ENCODE measurements around the gene DGKG.

DGKG gene

GRCh38 chr3:186369217-186369616 is 7.2 kb upstream of the DGKG start:
- H4K8ac ChIP-seq (ENCODE audit: low read depth, low read length): no peak overlapping the region
- no peak overlapping the region for H2BK120ac ChIP-seq (ENCODE audit: low read depth, low read length)
- no peak overlapping the region for H3K4ac ChIP-seq (ENCODE audit: low read depth, low read length)
- no peak overlapping the region for H2BK15ac ChIP-seq (replicated peaks; ENCODE audit: low read depth)
- no CpG with 5 or more reads among the region's 3 CpGs for WGBS (ENCODE audit: extremely low coverage, insufficient coverage, low lambda C conversion rate)
- no peak overlapping the region for H2AK5ac ChIP-seq (ENCODE audit: low read length)
- no peak overlapping the region for H3K27ac ChIP-seq (ENCODE audit: low read depth, low read length)
- H3K18ac ChIP-seq (ENCODE audit: low read length): no peak overlapping the region
- no peak overlapping the region for H2BK5ac ChIP-seq (ENCODE audit: low read length)
- H3K56ac ChIP-seq (ENCODE audit: low read length): no peak overlapping the region
- no peak overlapping the region for H4K5ac ChIP-seq (ENCODE audit: low read length)
- no peaks in the 10 kb centered on the region for H3K36me3 ChIP-seq (ENCODE audit: control insufficient read depth, insufficient read depth, low read length)
- no peaks in the 10 kb centered on the region for H3K79me1 ChIP-seq (ENCODE audit: low read length)
- no peak for DNase-seq
- no peak overlapping the region for H3K23ac ChIP-seq (ENCODE audit: low read length)
- peaks cover 3% of the 10 kb centered on the region for H3K27me3 ChIP-seq (ENCODE audit: insufficient read depth, low read length, poor library complexity)
- H3K9ac ChIP-seq (ENCODE audit: low read length): no peak overlapping the region
- H3K4me2 ChIP-seq (ENCODE audit: low read length): no peak overlapping the region
- no peaks in the 10 kb centered on the region for H3K4me1 ChIP-seq (ENCODE audit: control insufficient read depth, low read depth, low read length)
- H3K4me3 ChIP-seq (ENCODE audit: low read length): no peak overlapping the region
- no peaks in the 10 kb centered on the region for H3K79me2 ChIP-seq (ENCODE audit: control insufficient read depth, insufficient read depth, low read length)

GRCh38 chr3:186368717-186369116 is 6.7 kb upstream of the DGKG start:
- H3K23ac ChIP-seq (ENCODE audit: low read length): no peak overlapping the region
- H3K27ac ChIP-seq (ENCODE audit: low read depth, low read length): no peak overlapping the region
- H4K5ac ChIP-seq (ENCODE audit: low read length): no peak overlapping the region
- no peak overlapping the region for H3K4ac ChIP-seq (ENCODE audit: low read depth, low read length)
- H3K9ac ChIP-seq (ENCODE audit: low read length): no peak overlapping the region
- no peaks in the 10 kb centered on the region for H3K79me2 ChIP-seq (ENCODE audit: control insufficient read depth, insufficient read depth, low read length)
- no peak overlapping the region for H3K18ac ChIP-seq (ENCODE audit: low read length)
- no peak overlapping the region for H3K4me3 ChIP-seq (ENCODE audit: low read length)
- no peaks in the 10 kb centered on the region for H3K36me3 ChIP-seq (ENCODE audit: control insufficient read depth, insufficient read depth, low read length)
- peaks cover 3% of the 10 kb centered on the region for H3K27me3 ChIP-seq (ENCODE audit: insufficient read depth, low read length, poor library complexity)
- H3K79me1 ChIP-seq (ENCODE audit: low read length): no peaks in the 10 kb centered on the region
- H2BK5ac ChIP-seq (ENCODE audit: low read length): no peak overlapping the region
- H3K4me1 ChIP-seq (ENCODE audit: control insufficient read depth, low read depth, low read length): no peaks in the 10 kb centered on the region
- DNase-seq: no peak
- H3K4me2 ChIP-seq (ENCODE audit: low read length): no peak overlapping the region
- H2BK120ac ChIP-seq (ENCODE audit: low read depth, low read length): no peak overlapping the region
- H4K8ac ChIP-seq (ENCODE audit: low read depth, low read length): no peak overlapping the region
- WGBS (ENCODE audit: extremely low coverage, insufficient coverage, low lambda C conversion rate): no CpG with 5 or more reads among the region's 4 CpGs
- no peak overlapping the region for H2BK15ac ChIP-seq (replicated peaks; ENCODE audit: low read depth)
- H2AK5ac ChIP-seq (ENCODE audit: low read length): no peak overlapping the region
- no peak overlapping the region for H3K56ac ChIP-seq (ENCODE audit: low read length)

- H3K4me3 ChIP-seq (ENCODE audit: low read length): no peak overlapping the region
- H3K4me1 ChIP-seq (ENCODE audit: control insufficient read depth, low read depth, low read length): no peaks in the 10 kb centered on the region
- H3K56ac ChIP-seq (ENCODE audit: low read length): no peak overlapping the region
- no peak overlapping the region for H3K9ac ChIP-seq (ENCODE audit: low read length)
- no peak overlapping the region for H3K4me2 ChIP-seq (ENCODE audit: low read length)
- H3K4ac ChIP-seq (ENCODE audit: low read depth, low read length): no peak overlapping the region
- H2AK5ac ChIP-seq (ENCODE audit: low read length): no peak overlapping the region
- WGBS (ENCODE audit: extremely low coverage, insufficient coverage, low lambda C conversion rate): no CpG with 5 or more reads among the region's 3 CpGs
- no peak overlapping the region for H2BK15ac ChIP-seq (replicated peaks; ENCODE audit: low read depth)
- no peaks in the 10 kb centered on the region for H3K79me1 ChIP-seq (ENCODE audit: low read length)
- no peak overlapping the region for H3K18ac ChIP-seq (ENCODE audit: low read length)
- H2BK5ac ChIP-seq (ENCODE audit: low read length): no peak overlapping the region
- H2BK120ac ChIP-seq (ENCODE audit: low read depth, low read length): no peak overlapping the region
- no peak overlapping the region for H3K23ac ChIP-seq (ENCODE audit: low read length)
- no peaks in the 10 kb centered on the region for H3K79me2 ChIP-seq (ENCODE audit: control insufficient read depth, insufficient read depth, low read length)
- no peak overlapping the region for H4K8ac ChIP-seq (ENCODE audit: low read depth, low read length)
- H3K27ac ChIP-seq (ENCODE audit: low read depth, low read length): no peak overlapping the region
- DNase-seq: no peak
- H4K5ac ChIP-seq (ENCODE audit: low read length): no peak overlapping the region
- H3K27me3 ChIP-seq (ENCODE audit: insufficient read depth, low read length, poor library complexity): peaks cover 8% of the 10 kb centered on the region
- no peaks in the 10 kb centered on the region for H3K36me3 ChIP-seq (ENCODE audit: control insufficient read depth, insufficient read depth, low read length)
Observed at GRCh38 chr3:186368176-186368575, 6.1 kb upstream of the DGKG start.

GRCh38 chr3:186367631-186368030 is 5.6 kb upstream of the DGKG start:
- Histone ChIP-seq H2BK15ac (replicated peaks; ENCODE audit: low read depth) (no peak overlapping the region), H3K79me1 (ENCODE audit: low read length) (no peaks in the 10 kb centered on the region), H4K5ac (ENCODE audit: low read length) (no peak overlapping the region), H3K56ac (ENCODE audit: low read length) (no peak overlapping the region), H4K8ac (ENCODE audit: low read depth, low read length) (no peak overlapping the region), H3K4ac (ENCODE audit: low read depth, low read length) (no peak overlapping the region), H2BK5ac (ENCODE audit: low read length) (no peak overlapping the region), H2AK5ac (ENCODE audit: low read length) (no peak overlapping the region), H3K36me3 (ENCODE audit: control insufficient read depth, insufficient read depth, low read length) (no peaks in the 10 kb centered on the region), H3K27ac (ENCODE audit: low read depth, low read length) (no peak overlapping the region), H3K18ac (ENCODE audit: low read length) (no peak overlapping the region), H3K27me3 (ENCODE audit: insufficient read depth, low read length, poor library complexity) (peaks cover 12% of the 10 kb centered on the region), H3K9ac (ENCODE audit: low read length) (no peak overlapping the region), H3K4me1 (ENCODE audit: control insufficient read depth, low read depth, low read length) (no peaks in the 10 kb centered on the region), H3K23ac (ENCODE audit: low read length) (no peak overlapping the region), H3K4me2 (ENCODE audit: low read length) (no peak overlapping the region), H3K4me3 (ENCODE audit: low read length) (no peak overlapping the region), H2BK120ac (ENCODE audit: low read depth, low read length) (no peak overlapping the region), H3K79me2 (ENCODE audit: control insufficient read depth, insufficient read depth, low read length) (no peaks in the 10 kb centered on the region)
- DNase-seq: no peak
- no CpG with 5 or more reads among the region's 8 CpGs for WGBS (ENCODE audit: extremely low coverage, insufficient coverage, low lambda C conversion rate)

GRCh38 chr3:186366206-186366605 is 4.2 kb upstream of the DGKG start:
- Histone ChIP-seq H3K9ac (ENCODE audit: low read length) (no peak overlapping the region), H4K8ac (ENCODE audit: low read depth, low read length) (no peak overlapping the region), H2BK5ac (ENCODE audit: low read length) (no peak overlapping the region), H3K4me1 (ENCODE audit: control insufficient read depth, low read depth, low read length) (no peaks in the 10 kb centered on the region), H3K27ac (ENCODE audit: low read depth, low read length) (no peak overlapping the region), H3K4me2 (ENCODE audit: low read length) (no peak overlapping the region), H2BK120ac (ENCODE audit: low read depth, low read length) (no peak overlapping the region), H3K79me2 (ENCODE audit: control insufficient read depth, insufficient read depth, low read length) (no peaks in the 10 kb centered on the region), H3K18ac (ENCODE audit: low read length) (no peak overlapping the region), H4K5ac (ENCODE audit: low read length) (no peak overlapping the region), H3K56ac (ENCODE audit: low read length) (no peak overlapping the region), H3K79me1 (ENCODE audit: low read length) (no peaks in the 10 kb centered on the region), H3K27me3 (ENCODE audit: insufficient read depth, low read length, poor library complexity) (peaks cover 26% of the 10 kb centered on the region), H2BK15ac (replicated peaks; ENCODE audit: low read depth) (no peak overlapping the region), H3K4me3 (ENCODE audit: low read length) (no peak overlapping the region), H2AK5ac (ENCODE audit: low read length) (no peak overlapping the region), H3K36me3 (ENCODE audit: control insufficient read depth, insufficient read depth, low read length) (no peaks in the 10 kb centered on the region), H3K4ac (ENCODE audit: low read depth, low read length) (no peak overlapping the region), H3K23ac (ENCODE audit: low read length) (no peak overlapping the region)
- DNase-seq: no peak
- no CpG with 5 or more reads among the region's 1 CpG for WGBS (ENCODE audit: extremely low coverage, insufficient coverage, low lambda C conversion rate)

GRCh38 chr3:186365202-186365974 is 3.4 kb upstream of the DGKG start:
- Histone ChIP-seq H3K4ac (ENCODE audit: low read depth, low read length) (no peak overlapping the region), H3K4me2 (ENCODE audit: low read length) (no peak overlapping the region), H3K23ac (ENCODE audit: low read length) (no peak overlapping the region), H3K27me3 (ENCODE audit: insufficient read depth, low read length, poor library complexity) (peaks cover 34% of the 10 kb centered on the region), H4K8ac (ENCODE audit: low read depth, low read length) (no peak overlapping the region), H2BK5ac (ENCODE audit: low read length) (no peak overlapping the region), H3K4me3 (ENCODE audit: low read length) (no peak overlapping the region), H3K79me1 (ENCODE audit: low read length) (no peaks in the 10 kb centered on the region), H2AK5ac (ENCODE audit: low read length) (no peak overlapping the region), H3K9ac (ENCODE audit: low read length) (no peak overlapping the region), H4K5ac (ENCODE audit: low read length) (no peak overlapping the region), H3K18ac (ENCODE audit: low read length) (no peak overlapping the region), H3K27ac (ENCODE audit: low read depth, low read length) (no peak overlapping the region), H3K79me2 (ENCODE audit: control insufficient read depth, insufficient read depth, low read length) (no peaks in the 10 kb centered on the region), H2BK15ac (replicated peaks; ENCODE audit: low read depth) (no peak overlapping the region), H3K56ac (ENCODE audit: low read length) (no peak overlapping the region), H3K36me3 (ENCODE audit: control insufficient read depth, insufficient read depth, low read length) (no peaks in the 10 kb centered on the region), H3K4me1 (ENCODE audit: control insufficient read depth, low read depth, low read length) (no peaks in the 10 kb centered on the region), H2BK120ac (ENCODE audit: low read depth, low read length) (no peak overlapping the region)
- no CpG with 5 or more reads among the region's 11 CpGs for WGBS (ENCODE audit: extremely low coverage, insufficient coverage, low lambda C conversion rate)
- DNase-seq: no peak
